Measurements from ENCODE around the gene ANKMY1. TPM values are rescaled to one million over a fixed set of nuclear protein-coding genes. Genes with fewer than 3 reads are reported as not detected.

ANKMY1 gene
- total RNA-seq, 1 experiment from 2014 or later: 4.0 TPM

- DNase-seq (ENCODE audit: low read depth): no peak
Measured at GRCh38 chr2:240477916-240478315, 79.9 kb downstream of the ANKMY1 start.

GRCh38 chr2:240473211-240473610 is 84.6 kb downstream of the ANKMY1 start:
- DNase-seq (ENCODE audit: low read depth): no peak

GRCh38 chr2:240472078-240472790 is 85.6 kb downstream of the ANKMY1 start:
- no peak for DNase-seq (ENCODE audit: low read depth)

- DNase-seq (ENCODE audit: low read depth): no peak
Measured at GRCh38 chr2:240469740-240470139, 88.0 kb downstream of the ANKMY1 start.

- DNase-seq (ENCODE audit: low read depth): no peak
Measured at GRCh38 chr2:240469239-240469636, 88.5 kb downstream of the ANKMY1 start.

GRCh38 chr2:240468303-240469238 is 89.2 kb downstream of the ANKMY1 start:
- DNase-seq (ENCODE audit: low read depth): no peak

- DNase-seq (ENCODE audit: low read depth): no peak
Measured at GRCh38 chr2:240467659-240468302, 90.0 kb downstream of the ANKMY1 start.

GRCh38 chr2:240467149-240467642 is 90.6 kb downstream of the ANKMY1 start:
- no peak for DNase-seq (ENCODE audit: low read depth)

GRCh38 chr2:240466579-240467148 is 91.1 kb downstream of the ANKMY1 start:
- DNase-seq (ENCODE audit: low read depth): no peak

GRCh38 chr2:240465765-240466578 is 91.8 kb downstream of the ANKMY1 start:
- DNase-seq (ENCODE audit: low read depth): no peak

- DNase-seq (ENCODE audit: low read depth): no peak
Measured at GRCh38 chr2:240465268-240465764, 92.5 kb downstream of the ANKMY1 start.

- DNase-seq (ENCODE audit: low read depth): no peak
Measured at GRCh38 chr2:240464514-240465241, 93.1 kb downstream of the ANKMY1 start.

- DNase-seq (ENCODE audit: low read depth): no peak
Measured at GRCh38 chr2:240463866-240464481, 93.8 kb downstream of the ANKMY1 start.

GRCh38 chr2:240463274-240463865 is 94.4 kb downstream of the ANKMY1 start:
- no peak for DNase-seq (ENCODE audit: low read depth)

- no peak for DNase-seq (ENCODE audit: low read depth)
Measured at GRCh38 chr2:240462707-240463273, 95.0 kb downstream of the ANKMY1 start.

- no peak for DNase-seq (ENCODE audit: low read depth)
Measured at GRCh38 chr2:240462073-240462706, 95.6 kb downstream of the ANKMY1 start.

- no peak for DNase-seq (ENCODE audit: low read depth)
Measured at GRCh38 chr2:240461471-240462072, 96.2 kb downstream of the ANKMY1 start.
